Spleen (tissue), 11 donors: Measurements from ENCODE around the gene PPP1R2B. TPM values are rescaled to one million over a fixed set of nuclear protein-coding genes. Genes with fewer than 3 reads are reported as not detected.

ENCODE experiments used
- DNase-seq: peaks from one replicate; pipeline ENCODE4 v3.0.0-alpha.2; 2020
- H3K27ac ChIP-seq, 8 donors: fragments of 200-600 bp; sonication (generic) in 7 of 8; 1 replicate in 4 of 8; 2 replicates in 4 of 8; pipeline versions ENCODE4 v1.5.0 to v1.8.0; 2016 to 2021; ENCODE audit warnings: inconsistent platforms in 4 of 8, mild to moderate bottlenecking in 4 of 8, moderate library complexity in 1 of 8
- H3K27me3 ChIP-seq, 7 donors: fragments of 200-600 bp; sonication (generic) in 6 of 7; replicated peaks in 1 of 7; 1 replicate in 4 of 7; 2 replicates in 3 of 7; pipeline versions ENCODE4 v1.5.0 to v1.8.0; 2016 to 2021; ENCODE audit warnings: inconsistent platforms in 3 of 7, mild to moderate bottlenecking in 1 of 7
- H3K36me3 ChIP-seq, 6 donors: fragments of 200-600 bp; sonication (generic) in 5 of 6; 1 replicate in 4 of 6; 2 replicates in 2 of 6; pipeline versions ENCODE4 v1.5.0 to v1.8.0; 2016 to 2021; ENCODE audit warnings: inconsistent platforms in 2 of 6
- H3K4me1 ChIP-seq, 6 donors: fragments of 200-600 bp; sonication (generic) in 5 of 6; 1 replicate in 3 of 6; 2 replicates in 3 of 6; pipeline versions ENCODE4 v1.5.0 to v1.8.0; 2016 to 2021; ENCODE audit warnings: inconsistent platforms in 3 of 6
- H3K4me3 ChIP-seq, 8 donors: fragments of 200-600 bp; sonication (generic) in 7 of 8; 1 replicate in 4 of 8; 2 replicates in 4 of 8; pipeline versions ENCODE4 v1.5.0 to v1.8.0; 2016 to 2021; ENCODE audit warnings: inconsistent platforms in 4 of 8, mild to moderate bottlenecking in 4 of 8, moderate library complexity in 2 of 8
- H3K9me3 ChIP-seq, 8 donors: fragments of 200-600 bp; sonication (generic) in 7 of 8; 1 replicate in 4 of 8; 2 replicates in 4 of 8; pipeline versions ENCODE4 v1.5.0 to v1.8.0; 2016 to 2021; ENCODE audit warnings: inconsistent platforms in 4 of 8
- POLR2A ChIP-seq, 3 donors: fragments of 450-650 bp; IDR thresholded peaks; one replicate each; pipeline ENCODE4 v1.5.1; 2017; ENCODE audit warnings: antibody characterized with exemption in 3 of 3, mild to moderate bottlenecking in 1 of 3
- POLR2AphosphoS5 ChIP-seq, 3 donors: sonication (generic); formaldehyde crosslinking; IDR thresholded peaks; one replicate each; pipeline ENCODE4 v1.5.1; 2017; ENCODE audit warnings: antibody characterized with exemption in 3 of 3
- WGBS, 5 donors: extraction: QIAGEN DNeasy Blood & Tissue Kit in 3 of 5; methylation state at CpG; one replicate each; pipeline versions ENCODE4 v1.1.5 to v1.1.7; 2013 to 2018; 5-methylcytosine and 5-hydroxymethylcytosine counted together
- intact Hi-C: fragments of 100-400 bp; cut with DNase I; formaldehyde crosslinking; loops from one replicate; pipeline ENCODE4 v1.15.0; 2023; ENCODE audit warnings: low total_unique reads
- polyA plus RNA-seq, 3 donors: library from polyadenylated mRNA; stranded (reverse); fragments of 200-250 nt; gene quantifications; one replicate each; pipeline ENCODE4 v1.2.1, GENCODE V29; 2013
- total RNA-seq, 7 donors: library from RNA; depleted of rRNA in 3 of 7; stranded (reverse); fragments of >200 nt in 3 of 7; fragmentation: NEBNext Ultra II Directional in 4 of 7; extraction: Animal tissue kit (Norgen Biotek cat#: 25700) in 4 of 7; gene quantifications; one replicate each; pipeline versions ENCODE4 v1.1.0 to v1.2.1, GENCODE V29; 2016 to 2021
- TF ChIP-seq, protein P1 (sequence below), 11 experiments: fragments of 200-600 bp in 7 of 11; fragments of 450-650 bp in 4 of 11; sonication (generic) in 4 of 11; IDR thresholded peaks in 8 of 11; conservative IDR thresholded peaks in 3 of 11; 1 replicate in 7 of 11; 2 replicates in 4 of 11; pipeline versions ENCODE4 v1.4.0 to v1.8.0; 2016 to 2021; ENCODE audit warnings: antibody characterized with exemption in 11 of 11, inconsistent platforms in 4 of 11, mild to moderate bottlenecking in 1 of 11
- donor health status: healthy with polysubstance abuse.
- donor health status: DM: no; HTN: no; CAD: no; lungs with moderate emphysema.
- donor health status: DM: no; HTN: no; CAD: no.
- donor health status: Bipolar disorder and iron deficiency.
- donor health status: healthy.
- donor health status: DM: no; HTN: no; CAD: no.
- donor health status: DM: yes; HTN: yes; CAD: no.

The PPP1R2B gene
- total and polyA plus RNA-seq, 10 donors, result 0.03 to 0.04 TPM; not detected in 8

GRCh38 chr5:156865427-156865826 is 15.3 kb downstream of the PPP1R2B start:
- TF ChIP-seq, protein P1, sequence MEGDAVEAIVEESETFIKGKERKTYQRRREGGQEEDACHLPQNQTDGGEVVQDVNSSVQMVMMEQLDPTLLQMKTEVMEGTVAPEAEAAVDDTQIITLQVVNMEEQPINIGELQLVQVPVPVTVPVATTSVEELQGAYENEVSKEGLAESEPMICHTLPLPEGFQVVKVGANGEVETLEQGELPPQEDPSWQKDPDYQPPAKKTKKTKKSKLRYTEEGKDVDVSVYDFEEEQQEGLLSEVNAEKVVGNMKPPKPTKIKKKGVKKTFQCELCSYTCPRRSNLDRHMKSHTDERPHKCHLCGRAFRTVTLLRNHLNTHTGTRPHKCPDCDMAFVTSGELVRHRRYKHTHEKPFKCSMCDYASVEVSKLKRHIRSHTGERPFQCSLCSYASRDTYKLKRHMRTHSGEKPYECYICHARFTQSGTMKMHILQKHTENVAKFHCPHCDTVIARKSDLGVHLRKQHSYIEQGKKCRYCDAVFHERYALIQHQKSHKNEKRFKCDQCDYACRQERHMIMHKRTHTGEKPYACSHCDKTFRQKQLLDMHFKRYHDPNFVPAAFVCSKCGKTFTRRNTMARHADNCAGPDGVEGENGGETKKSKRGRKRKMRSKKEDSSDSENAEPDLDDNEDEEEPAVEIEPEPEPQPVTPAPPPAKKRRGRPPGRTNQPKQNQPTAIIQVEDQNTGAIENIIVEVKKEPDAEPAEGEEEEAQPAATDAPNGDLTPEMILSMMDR (IDR thresholded peaks at IDR 0.05 in 8 of 11, conservative IDR thresholded peaks at IDR 0.05 in 3 of 11), result no peak
- TF ChIP-seq POLR2A (IDR thresholded peaks at IDR 0.05) (no peak), POLR2AphosphoS5 (IDR thresholded peaks at IDR 0.05) (no peak)
- intact Hi-C loops, result no loop called here
- H3K27ac ChIP-seq, result no peak overlapping the region
- no peaks in the 10 kb centered on the region for H3K4me1 ChIP-seq
- H3K27me3 ChIP-seq, result no peaks in the 10 kb centered on the region
- peaks cover 0 to 8% (median 3%) of the 10 kb centered on the region in 8 donors for H3K9me3 ChIP-seq
- no peak overlapping the region for H3K4me3 ChIP-seq
- H3K36me3 ChIP-seq, result no peaks in the 10 kb centered on the region
- DNase-seq, result no peak

- Histone ChIP-seq H3K27me3 (no peaks in the 10 kb centered on the region), H3K27ac (no peak overlapping the region), H3K36me3 (no peaks in the 10 kb centered on the region), H3K4me1 (no peaks in the 10 kb centered on the region), H3K4me3 (no peak overlapping the region), H3K9me3 (peaks cover 0 to 30% (median 21%) of the 10 kb centered on the region in 8 donors)
- TF ChIP-seq, protein P1 (IDR thresholded peaks at IDR 0.05 in 8 of 11, conservative IDR thresholded peaks at IDR 0.05 in 3 of 11), result no peak
- no peak for TF ChIP-seq POLR2A (IDR thresholded peaks at IDR 0.05)
- TF ChIP-seq POLR2AphosphoS5 (IDR thresholded peaks at IDR 0.05), result no peak
- 64 to 91% (median 85%) methylated on average over 1 of the region's 1 CpG for WGBS, 5 donors
- no peak for DNase-seq
- intact Hi-C loops, result no loop called here
These were observed 20.4 kb downstream of the PPP1R2B start for GRCh38 chr5:156870498-156870839.

DNA sequence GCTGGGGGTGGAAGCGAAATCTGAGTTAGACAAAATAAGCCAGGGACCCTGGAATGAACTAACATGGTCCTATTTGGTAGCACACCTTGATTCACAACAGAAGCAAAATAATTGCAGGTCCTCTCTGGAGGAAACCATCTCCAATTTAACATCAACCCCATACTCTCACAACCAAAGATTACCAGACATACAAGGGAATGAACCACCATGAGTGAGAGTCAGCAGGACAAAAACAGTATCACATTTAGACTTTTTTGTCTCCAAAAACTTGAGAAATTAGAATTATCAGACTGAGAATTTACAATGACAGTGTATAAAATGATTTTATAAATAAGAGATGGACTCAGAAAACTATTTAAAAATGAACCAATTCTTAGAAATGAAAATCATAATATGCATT is 21.1 kb downstream of the PPP1R2B start:
- Histone ChIP-seq H3K27me3 (no peaks in the 10 kb centered on the region), H3K27ac (no peak overlapping the region), H3K4me3 (no peak overlapping the region), H3K9me3 (peaks cover 0 to 30% (median 21%) of the 10 kb centered on the region in 8 donors), H3K4me1 (no peaks in the 10 kb centered on the region), H3K36me3 (no peaks in the 10 kb centered on the region)
- no peak for TF ChIP-seq POLR2AphosphoS5 (IDR thresholded peaks at IDR 0.05)
- no peak for TF ChIP-seq POLR2A (IDR thresholded peaks at IDR 0.05)
- TF ChIP-seq, protein P1 (IDR thresholded peaks at IDR 0.05 in 8 of 11, conservative IDR thresholded peaks at IDR 0.05 in 3 of 11), result no peak
- 59 to 90% (median 83%) methylated on average over 1 of the region's 1 CpG for WGBS, 5 donors
- intact Hi-C loops, result no loop called here
- no peak for DNase-seq

- no peaks in the 10 kb centered on the region for H3K4me1 ChIP-seq
- DNase-seq, result no peak
- TF ChIP-seq, protein P1 (IDR thresholded peaks at IDR 0.05 in 8 of 11, conservative IDR thresholded peaks at IDR 0.05 in 3 of 11), result no peak
- TF ChIP-seq POLR2AphosphoS5 (IDR thresholded peaks at IDR 0.05) (no peak), POLR2A (IDR thresholded peaks at IDR 0.05) (no peak)
- intact Hi-C loops, result no loop called here
- H3K27me3 ChIP-seq, result peaks cover 0 to 5% (median 0%) of the 10 kb centered on the region in 7 donors
- no peaks in the 10 kb centered on the region for H3K9me3 ChIP-seq
- 75 to 85% (median 81%) methylated on average over 3 of the region's 3 CpGs for WGBS, 5 donors
- H3K36me3 ChIP-seq, result no peaks in the 10 kb centered on the region
- no peak overlapping the region for H3K4me3 ChIP-seq
- no peak overlapping the region for H3K27ac ChIP-seq
These were observed 29.7 kb downstream of the PPP1R2B start for GRCh38 chr5:156879665-156880285.
